Measurements from ENCODE around the gene LAMTOR4. TPM values are rescaled to one million over a fixed set of nuclear protein-coding genes. Genes with fewer than 3 reads are reported as not detected.
"Not testable (repeated sequence)": the region's sequence is repeated elsewhere in the genome, so short reads cannot be mapped to it uniquely, and the experiment has no call there.

LAMTOR4 gene
- polyA plus RNA-seq, 1 donor from 2014 or later, result 443 TPM

- no peak overlapping the region for H3K4me3 Mint-ChIP-seq
- no peak overlapping the region for H3K27ac Mint-ChIP-seq
- peaks cover 8 to 13% (median 12%) of the 10 kb centered on the region in 3 donors for H3K4me1 Mint-ChIP-seq
- H3K9me3 Mint-ChIP-seq, result no peaks in the 10 kb centered on the region
- H3K36me3 Mint-ChIP-seq, result peaks cover 1% of the 10 kb centered on the region
- peaks cover 2% of the 10 kb centered on the region for H3K27me3 Mint-ChIP-seq
These were observed 37.0 kb downstream of the LAMTOR4 start for GRCh38 chr7:100185726-100186125.

- H3K27ac Mint-ChIP-seq, result no peak overlapping the region
- H3K27me3 Mint-ChIP-seq, result no peaks in the 10 kb centered on the region
- H3K4me1 Mint-ChIP-seq, result peaks cover 24 to 41% (median 35%) of the 10 kb centered on the region in 3 donors
- H3K36me3 Mint-ChIP-seq, result peaks cover 1% of the 10 kb centered on the region
- no peaks in the 10 kb centered on the region for H3K9me3 Mint-ChIP-seq
- H3K4me3 Mint-ChIP-seq, result no peak overlapping the region
These were observed 40.3 kb downstream of the LAMTOR4 start for GRCh38 chr7:100189061-100189460.

- peaks cover 33 to 46% (median 42%) of the 10 kb centered on the region in 3 donors for H3K4me1 Mint-ChIP-seq
- H3K4me3 Mint-ChIP-seq, result peak overlapping the region in 3 of 4 donors; percentile 52 to 61 (median 54)
- no peaks in the 10 kb centered on the region for H3K9me3 Mint-ChIP-seq
- H3K27ac Mint-ChIP-seq, result peak overlapping the region; percentile 32 to 86 (median 57)
- H3K36me3 Mint-ChIP-seq, result no peaks in the 10 kb centered on the region
- no peaks in the 10 kb centered on the region for H3K27me3 Mint-ChIP-seq
These were observed 41.5 kb downstream of the LAMTOR4 start for GRCh38 chr7:100190048-100190711.

- Mint-ChIP-seq H3K27ac (peak overlapping the region; percentile 57 to 92 (median 86)), H3K4me3 (peak overlapping the region; percentile 13 to 83 (median 50)), H3K36me3 (no peaks in the 10 kb centered on the region), H3K27me3 (no peaks in the 10 kb centered on the region), H3K4me1 (peaks cover 41 to 54% (median 54%) of the 10 kb centered on the region in 3 donors), H3K9me3 (peaks cover 0 to 3% (median 0%) of the 10 kb centered on the region in 3 donors)
These were observed 43.1 kb downstream of the LAMTOR4 start for GRCh38 chr7:100191775-100192174.

GRCh38 chr7:100192281-100192862 is 43.7 kb downstream of the LAMTOR4 start:
- H3K4me3 Mint-ChIP-seq, result peak overlapping the region; percentile 13 to 83 (median 50)
- not testable (repeated sequence) for H3K36me3 Mint-ChIP-seq, H3K9me3 Mint-ChIP-seq, H3K27me3 Mint-ChIP-seq
- H3K27ac Mint-ChIP-seq, result peak overlapping the region; percentile 57 to 92 (median 86)
- peaks cover 43 to 55% (median 54%) of the 10 kb centered on the region in 3 donors for H3K4me1 Mint-ChIP-seq

- Mint-ChIP-seq H3K9me3 (peaks cover 0 to 3% (median 0%) of the 10 kb centered on the region in 3 donors), H3K36me3 (no peaks in the 10 kb centered on the region), H3K27ac (peak overlapping the region in 2 of 3 donors; percentile 57 to 92), H3K4me3 (peak overlapping the region in 3 of 4 donors; percentile 27 to 83 (median 58)), H3K27me3 (no peaks in the 10 kb centered on the region), H3K4me1 (peaks cover 43 to 59% (median 54%) of the 10 kb centered on the region in 3 donors)
These were observed 44.3 kb downstream of the LAMTOR4 start for GRCh38 chr7:100192969-100193368.

- H3K4me3 Mint-ChIP-seq, result peak overlapping the region in 2 of 4 donors; percentile 11 to 48
- peak overlapping the region; percentile 59 to 87 (median 61) for H3K27ac Mint-ChIP-seq
- H3K4me1 Mint-ChIP-seq, result peaks cover 54 to 63% (median 56%) of the 10 kb centered on the region in 3 donors
- no peaks in the 10 kb centered on the region for H3K27me3 Mint-ChIP-seq
- H3K36me3 Mint-ChIP-seq, result no peaks in the 10 kb centered on the region
- H3K9me3 Mint-ChIP-seq, result peaks cover 0 to 3% (median 0%) of the 10 kb centered on the region in 3 donors
These were observed 46.5 kb downstream of the LAMTOR4 start for GRCh38 chr7:100195222-100195621.

- H3K36me3 Mint-ChIP-seq, H3K9me3 Mint-ChIP-seq, H3K27me3 Mint-ChIP-seq: not testable (repeated sequence)
- peak overlapping the region; percentile 59 to 87 (median 80) for H3K27ac Mint-ChIP-seq
- peak overlapping the region; percentile 11 to 58 (median 45) for H3K4me3 Mint-ChIP-seq
- H3K4me1 Mint-ChIP-seq, result peaks cover 54 to 62% (median 54%) of the 10 kb centered on the region in 3 donors
These were observed 47.2 kb downstream of the LAMTOR4 start for GRCh38 chr7:100195901-100196322.

- Mint-ChIP-seq H3K9me3 (peaks cover 0 to 5% (median 0%) of the 10 kb centered on the region in 3 donors), H3K36me3 (no peaks in the 10 kb centered on the region), H3K4me3 (peak overlapping the region in 1 of 4 donors; percentile 4), H3K27me3 (no peaks in the 10 kb centered on the region), H3K4me1 (peaks cover 36 to 54% (median 37%) of the 10 kb centered on the region in 3 donors), H3K27ac (no peak overlapping the region)
These were observed 49.5 kb downstream of the LAMTOR4 start for GRCh38 chr7:100198266-100198665.

- Mint-ChIP-seq H3K9me3 (peaks cover 0 to 5% (median 0%) of the 10 kb centered on the region in 3 donors), H3K4me3 (peak overlapping the region in 3 of 4 donors; percentile 52 to 73 (median 57)), H3K27me3 (no peaks in the 10 kb centered on the region), H3K4me1 (peaks cover 26 to 44% (median 35%) of the 10 kb centered on the region in 3 donors), H3K27ac (peak overlapping the region in 2 of 3 donors; percentile 50 to 86), H3K36me3 (no peaks in the 10 kb centered on the region)
These were observed 52.0 kb downstream of the LAMTOR4 start for GRCh38 chr7:100200693-100201092.

Other genes with a start within 250 kb of the LAMTOR4 start
- 30.2 TPM for gene TRIM4, start 229.4 kb upstream of the LAMTOR4 start, polyA plus RNA-seq
- not detected for gene GJC3, start 219.3 kb upstream of the LAMTOR4 start, polyA plus RNA-seq
- gene AZGP1, start 172.9 kb upstream of the LAMTOR4 start, polyA plus RNA-seq, result not detected
- 35.3 TPM for gene ZKSCAN1, start 133.3 kb upstream of the LAMTOR4 start, polyA plus RNA-seq
- gene ZSCAN21, start 99.1 kb upstream of the LAMTOR4 start, polyA plus RNA-seq, result 9.9 TPM
- 31.7 TPM for gene ZNF3, start 67.2 kb upstream of the LAMTOR4 start, polyA plus RNA-seq
- gene COPS6, start 59.9 kb upstream of the LAMTOR4 start, polyA plus RNA-seq, result 121 TPM
- 33.4 TPM for gene MCM7, start 47.5 kb upstream of the LAMTOR4 start, polyA plus RNA-seq
- 4.5 TPM for gene AP4M1, start 47.3 kb upstream of the LAMTOR4 start, polyA plus RNA-seq
- 31.5 TPM for gene TAF6, start 29.6 kb upstream of the LAMTOR4 start, polyA plus RNA-seq
- 4.5 TPM for gene CNPY4, start 29.3 kb upstream of the LAMTOR4 start, polyA plus RNA-seq
- gene MBLAC1, start 22.0 kb upstream of the LAMTOR4 start, polyA plus RNA-seq, result 1.4 TPM
- 6.3 TPM for gene TRAPPC14, start 9.8 kb downstream of the LAMTOR4 start, polyA plus RNA-seq
- 0.38 TPM for gene GAL3ST4, start 19.7 kb downstream of the LAMTOR4 start, polyA plus RNA-seq
- 0.23 TPM for gene GPC2, start 28.5 kb downstream of the LAMTOR4 start, polyA plus RNA-seq
- gene STAG3, start 29.0 kb downstream of the LAMTOR4 start, polyA plus RNA-seq, result 61.5 TPM
- gene PVRIG, start 71.0 kb downstream of the LAMTOR4 start, polyA plus RNA-seq, result 94.5 TPM
- 9.9 TPM for gene SPDYE3, start 158.8 kb downstream of the LAMTOR4 start, polyA plus RNA-seq
- gene PILRB, start 209.2 kb downstream of the LAMTOR4 start, polyA plus RNA-seq, result 14.3 TPM
- gene PILRA, start 224.6 kb downstream of the LAMTOR4 start, polyA plus RNA-seq, result 2.3 TPM

All from IgD-negative memory B cell (primary cell).